ENCODE results near the gene NEK3. TPM values are rescaled to one million over a fixed set of nuclear protein-coding genes. Genes with fewer than 3 reads are reported as not detected.
A peak's percentile ranks its signal among the peaks of the same experiment; 100 is the strongest.

NEK3 gene
- total and polyA plus RNA-seq, 3 donors from 2014 or later, result 26.3 to 41.3 (median 40.7) TPM

GRCh38 chr13:52125547-52125946, 33.9 kb downstream of the NEK3 start:
- Histone ChIP-seq H3K27me3 (no peaks in the 10 kb centered on the region), H3K36me3 (ENCODE audit: low read depth, missing control alignments) (no peaks in the 10 kb centered on the region), H3K4me3 (no peak overlapping the region), H3K27ac (no peak overlapping the region), H3K4me1 (no peaks in the 10 kb centered on the region), H3K9me3 (no peaks in the 10 kb centered on the region)
- WGBS, 2 donors, result 85 to 86% methylated on average over 3 of the region's 3 CpGs
- intact Hi-C loops (cut with DNase I; ENCODE audit: low total_unique reads), result no loop called here
- no peak for TF ChIP-seq POLR2A (IDR thresholded peaks at IDR 0.05)
- no peak for TF ChIP-seq CTCF (IDR thresholded peaks at IDR 0.05)
- DNase-seq, result no peak

GRCh38 chr13:52118595-52118994, 40.8 kb downstream of the NEK3 start:
- Histone ChIP-seq H3K27ac (peak overlapping the region in 1 of 2 donors; percentile 9), H3K4me3 (no peak overlapping the region), H3K9me3 (no peaks in the 10 kb centered on the region), H3K4me1 (no peaks in the 10 kb centered on the region), H3K36me3 (ENCODE audit: low read depth, missing control alignments) (no peaks in the 10 kb centered on the region), H3K27me3 (no peaks in the 10 kb centered on the region)
- 67 to 72% methylated on average over 3 of the region's 3 CpGs for WGBS, 2 donors
- intact Hi-C loops (cut with DNase I; ENCODE audit: low total_unique reads), result no loop called here
- no peak for TF ChIP-seq POLR2A (IDR thresholded peaks at IDR 0.05)
- TF ChIP-seq CTCF (IDR thresholded peaks at IDR 0.05), result no peak
- DNase-seq, result no peak

- 72 to 79% methylated on average over 2 of the region's 2 CpGs for WGBS, 2 donors
- Histone ChIP-seq H3K27me3 (no peaks in the 10 kb centered on the region), H3K27ac (peak overlapping the region in 1 of 2 donors; percentile 9), H3K9me3 (no peaks in the 10 kb centered on the region), H3K4me1 (no peaks in the 10 kb centered on the region), H3K36me3 (ENCODE audit: low read depth, missing control alignments) (no peaks in the 10 kb centered on the region), H3K4me3 (no peak overlapping the region)
- DNase-seq, result no peak
- intact Hi-C loops (cut with DNase I; ENCODE audit: low total_unique reads), result no loop called here
- TF ChIP-seq CTCF (IDR thresholded peaks at IDR 0.05) (no peak), POLR2A (IDR thresholded peaks at IDR 0.05) (no peak)
Observed at GRCh38 chr13:52118095-52118494, 41.3 kb downstream of the NEK3 start.

GRCh38 chr13:52112591-52112990, 46.8 kb downstream of the NEK3 start:
- Histone ChIP-seq H3K4me1 (no peaks in the 10 kb centered on the region), H3K4me3 (no peak overlapping the region), H3K36me3 (ENCODE audit: low read depth, missing control alignments) (no peaks in the 10 kb centered on the region), H3K27ac (no peak overlapping the region), H3K27me3 (no peaks in the 10 kb centered on the region), H3K9me3 (no peaks in the 10 kb centered on the region)
- intact Hi-C loops (cut with DNase I; ENCODE audit: low total_unique reads), result no loop called here
- no peak for DNase-seq
- 73 to 78% methylated on average over 1 of the region's 1 CpG for WGBS, 2 donors
- TF ChIP-seq POLR2A (IDR thresholded peaks at IDR 0.05) (no peak), CTCF (IDR thresholded peaks at IDR 0.05) (no peak)

GRCh38 chr13:52109116-52109670, 50.2 kb downstream of the NEK3 start:
- Histone ChIP-seq H3K9me3 (no peaks in the 10 kb centered on the region), H3K27ac (no peak overlapping the region), H3K36me3 (ENCODE audit: low read depth, missing control alignments) (no peaks in the 10 kb centered on the region), H3K4me3 (no peak overlapping the region), H3K27me3 (no peaks in the 10 kb centered on the region), H3K4me1 (no peaks in the 10 kb centered on the region)
- TF ChIP-seq POLR2A (IDR thresholded peaks at IDR 0.05) (no peak), CTCF (IDR thresholded peaks at IDR 0.05) (no peak)
- intact Hi-C loops (cut with DNase I; ENCODE audit: low total_unique reads), result no loop called here
- DNase-seq, result no peak
- 88 to 91% methylated on average over 1 of the region's 1 CpG for WGBS, 2 donors
